ENCODE data around the gene NINJ2.

Gene NINJ2

GRCh38 chr12:563787-564298, 99.4 kb downstream of the NINJ2 start:
- DNase-seq, result no peak

DNA sequence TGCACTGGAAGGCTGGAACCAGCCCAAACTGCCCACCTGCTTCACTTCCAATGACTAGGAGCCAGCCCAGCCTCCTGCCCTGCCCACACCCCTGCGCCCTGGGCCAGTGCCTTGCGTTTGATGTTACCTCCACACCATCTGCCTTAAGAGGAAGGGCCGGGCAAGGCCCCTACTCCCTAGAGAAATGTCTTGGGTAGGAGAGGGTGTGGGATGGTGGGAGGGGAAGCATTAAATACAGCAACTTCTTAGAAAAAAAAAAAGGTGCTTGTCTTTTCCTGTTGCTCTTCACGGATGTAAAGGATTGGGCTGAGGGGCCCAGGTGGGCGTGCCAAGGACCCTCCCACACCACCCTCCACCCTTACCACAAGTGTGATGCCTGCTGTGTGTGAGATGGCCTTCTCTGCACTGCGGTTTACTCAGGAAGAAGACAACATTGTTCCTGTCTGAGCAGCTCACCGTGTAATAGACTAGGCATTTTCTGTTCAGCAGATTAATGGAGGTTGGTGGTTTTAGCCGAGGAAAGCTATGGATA, 99.9 kb downstream of the NINJ2 start:
- no peak for DNase-seq

DNA sequence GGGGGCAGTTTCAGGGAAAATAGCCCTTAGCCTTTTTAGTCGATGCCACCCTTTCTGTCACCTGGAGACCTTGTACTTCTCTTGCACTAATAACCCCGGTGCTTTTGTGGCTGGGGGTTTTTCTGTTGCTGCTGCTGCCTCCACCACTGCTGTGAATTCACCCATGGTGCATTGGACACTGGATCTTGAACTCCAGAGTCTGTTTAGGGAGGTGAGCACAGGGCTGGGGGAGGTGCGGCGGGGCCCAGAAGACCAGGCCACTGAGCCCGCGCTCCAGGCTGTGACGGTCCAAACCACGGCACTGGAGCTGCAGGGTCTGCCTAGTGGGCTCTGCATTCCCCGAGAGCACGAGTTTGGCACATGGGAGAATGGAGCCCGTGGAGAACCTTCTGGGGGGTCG, 100.6 kb downstream of the NINJ2 start:
- DNase-seq, result no peak

- no peak for DNase-seq
Measured at GRCh38 chr12:561908-562593, 101.2 kb downstream of the NINJ2 start.

DNA sequence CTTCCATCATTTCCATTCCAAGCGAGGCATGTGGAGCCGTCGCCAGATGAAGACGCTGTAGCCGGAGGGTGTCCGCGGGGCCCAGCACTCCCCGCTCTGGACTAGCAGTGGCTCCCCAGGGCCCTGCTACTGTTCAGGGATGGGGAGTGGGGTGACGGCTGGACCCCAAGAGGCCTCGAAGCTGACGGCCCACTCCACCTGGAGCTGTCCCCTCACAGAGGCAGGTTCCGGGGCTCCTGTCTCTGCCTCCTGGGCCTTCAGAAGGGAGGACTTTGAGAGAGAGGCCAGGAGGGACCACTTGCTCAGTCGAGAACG, 101.9 kb downstream of the NINJ2 start:
- no peak for DNase-seq

GRCh38 chr12:560691-561390, 102.4 kb downstream of the NINJ2 start:
- DNase-seq, result peak; percentile 70

GRCh38 chr12:559906-560455, 103.3 kb downstream of the NINJ2 start:
- no peak for DNase-seq

- no peak for DNase-seq
Measured at GRCh38 chr12:559208-559905, 103.9 kb downstream of the NINJ2 start.

DNA sequence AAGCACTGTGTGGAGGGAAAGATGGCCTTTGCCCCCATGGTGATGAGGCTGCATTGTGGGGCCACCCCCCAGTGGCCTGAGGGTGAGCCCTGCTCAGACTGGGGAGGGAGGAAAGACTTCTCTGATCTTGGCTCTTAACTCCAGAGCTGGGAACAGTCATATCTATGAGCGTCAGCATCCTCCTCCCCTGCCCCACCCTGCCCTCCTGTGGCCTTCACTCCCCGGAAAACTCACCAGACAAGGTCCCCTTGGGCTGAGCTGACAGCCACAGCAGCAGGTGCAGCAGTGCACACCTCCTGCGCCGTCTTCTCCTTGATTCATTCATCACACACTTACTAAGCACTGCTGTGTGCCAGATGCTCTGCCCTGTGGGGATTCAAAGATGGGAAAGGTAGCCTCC, 104.7 kb downstream of the NINJ2 start:
- no peak for DNase-seq

- no peak for DNase-seq
Measured at GRCh38 chr12:556498-556897, 106.7 kb downstream of the NINJ2 start.

- DNase-seq, result no peak
Measured at GRCh38 chr12:554001-554285, 109.3 kb downstream of the NINJ2 start.

DNA sequence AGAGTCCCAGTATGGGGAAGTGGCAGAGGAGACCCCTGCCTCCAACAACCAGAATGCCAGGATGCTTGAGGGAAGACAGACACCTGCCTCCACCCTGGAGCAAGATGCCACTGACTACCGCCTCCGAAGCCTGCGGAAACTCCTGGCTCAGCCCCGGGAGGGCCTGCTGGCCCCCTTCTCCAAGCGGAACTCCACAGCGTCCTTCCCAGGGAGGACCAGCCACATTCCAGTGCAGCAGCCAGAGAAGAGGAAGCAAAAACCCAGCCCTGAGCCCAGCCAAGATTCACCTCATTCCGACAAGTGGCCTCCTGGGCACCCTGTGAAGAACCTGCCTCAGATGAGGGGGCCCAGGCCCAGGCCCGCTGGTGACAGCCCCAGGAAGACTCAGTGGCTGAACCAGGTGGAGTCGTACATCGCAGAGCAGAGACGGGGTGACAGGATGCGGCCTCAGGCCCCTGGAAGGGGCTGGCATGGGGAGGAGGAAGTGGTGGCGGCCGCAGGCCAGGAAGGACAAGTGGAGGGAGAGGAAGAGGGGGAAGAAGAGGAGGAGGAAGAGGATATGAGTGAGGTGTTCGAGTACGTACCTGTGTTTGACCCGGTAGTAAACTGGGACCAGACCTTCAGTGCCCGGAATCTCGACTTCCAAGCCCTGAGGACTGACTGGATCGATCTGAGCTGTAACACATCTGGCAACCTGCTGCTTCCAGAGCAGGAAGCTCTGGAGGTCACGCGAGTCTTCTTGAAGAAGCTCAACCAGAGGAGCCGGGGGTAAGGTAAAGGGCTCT, 109.8 kb downstream of the NINJ2 start:
- DNase-seq, result no peak

DNA sequence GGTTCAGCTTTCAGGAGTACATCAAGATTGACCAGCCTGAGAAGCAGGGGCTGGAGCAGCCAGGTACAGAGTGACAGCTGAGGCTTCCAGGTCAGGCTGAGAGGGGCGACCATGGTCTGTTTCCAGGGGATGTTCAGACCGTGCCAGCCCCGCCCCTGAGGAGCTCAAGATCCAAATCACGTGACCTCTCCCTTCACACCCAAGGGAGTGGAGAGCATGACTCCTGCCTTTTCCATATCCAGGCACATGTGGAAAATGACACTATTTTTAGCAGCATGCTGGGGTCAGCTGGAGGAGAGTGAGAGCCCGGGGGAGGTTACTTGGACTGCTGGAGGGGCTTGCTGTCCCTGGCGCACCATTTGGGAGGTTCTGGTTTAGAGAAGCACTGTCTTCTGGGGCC, 110.8 kb downstream of the NINJ2 start:
- peak; percentile 67 for DNase-seq

- DNase-seq, result peak; percentile 41
Measured at GRCh38 chr12:550473-551260, 112.6 kb downstream of the NINJ2 start.

DNA sequence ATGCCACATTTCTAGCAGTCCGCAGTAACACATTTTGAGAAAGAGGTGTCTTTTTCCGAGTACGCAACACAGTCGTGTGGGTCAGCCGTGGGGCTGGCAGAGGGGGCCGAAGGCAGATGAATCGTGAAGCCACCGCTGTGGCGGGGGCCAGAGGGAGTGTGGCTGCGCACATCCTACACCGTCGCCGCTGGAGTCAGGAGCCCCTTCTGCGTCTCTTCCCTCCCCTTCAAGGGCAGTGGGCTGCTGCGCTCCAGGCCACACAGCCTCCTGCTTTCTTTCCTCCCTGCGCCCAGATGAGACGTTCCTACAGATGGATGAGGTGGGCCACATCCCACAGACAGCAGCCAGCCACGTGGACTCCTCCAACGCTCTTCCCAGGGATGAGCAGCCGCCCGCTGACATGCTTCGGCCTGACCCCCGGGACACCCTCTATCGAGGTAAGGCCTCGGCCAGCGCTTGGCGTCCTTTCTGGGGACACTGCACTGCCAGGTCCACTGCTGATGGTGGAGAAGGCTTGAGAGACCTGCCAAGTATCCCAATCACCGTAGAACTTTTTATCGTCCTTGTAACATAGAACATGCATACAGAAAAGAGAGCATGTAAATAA, 113.7 kb downstream of the NINJ2 start:
- no peak for DNase-seq

DNA sequence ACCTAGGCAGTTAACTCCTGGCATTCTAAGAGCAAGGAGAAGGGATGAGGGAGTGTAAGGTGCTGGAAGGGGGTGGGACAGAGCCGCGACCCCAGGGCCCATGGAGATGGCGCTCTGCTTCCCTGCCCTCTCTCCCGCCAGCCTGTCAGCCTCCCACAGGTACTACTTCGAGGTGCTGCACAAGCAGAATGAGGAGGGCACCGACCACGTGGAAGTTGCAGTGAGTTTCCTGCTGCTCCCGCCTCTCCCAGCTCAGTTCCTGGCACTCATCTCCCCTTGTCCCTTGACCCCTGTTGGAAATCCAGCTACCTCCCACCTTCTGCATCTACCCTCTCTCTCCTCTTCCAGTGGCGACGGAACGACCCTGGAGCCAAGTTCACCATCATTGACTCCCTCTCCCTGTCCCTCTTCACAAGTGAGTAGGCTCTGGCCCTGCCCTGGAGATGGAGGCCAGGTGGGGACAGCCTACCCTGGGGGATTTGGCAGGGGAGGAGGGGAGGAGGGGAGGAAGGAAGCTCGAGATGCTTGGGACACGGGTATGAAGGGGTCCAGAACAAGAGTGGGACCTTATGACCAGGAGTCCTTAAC, 115.3 kb downstream of the NINJ2 start:
- no peak for DNase-seq

DNA sequence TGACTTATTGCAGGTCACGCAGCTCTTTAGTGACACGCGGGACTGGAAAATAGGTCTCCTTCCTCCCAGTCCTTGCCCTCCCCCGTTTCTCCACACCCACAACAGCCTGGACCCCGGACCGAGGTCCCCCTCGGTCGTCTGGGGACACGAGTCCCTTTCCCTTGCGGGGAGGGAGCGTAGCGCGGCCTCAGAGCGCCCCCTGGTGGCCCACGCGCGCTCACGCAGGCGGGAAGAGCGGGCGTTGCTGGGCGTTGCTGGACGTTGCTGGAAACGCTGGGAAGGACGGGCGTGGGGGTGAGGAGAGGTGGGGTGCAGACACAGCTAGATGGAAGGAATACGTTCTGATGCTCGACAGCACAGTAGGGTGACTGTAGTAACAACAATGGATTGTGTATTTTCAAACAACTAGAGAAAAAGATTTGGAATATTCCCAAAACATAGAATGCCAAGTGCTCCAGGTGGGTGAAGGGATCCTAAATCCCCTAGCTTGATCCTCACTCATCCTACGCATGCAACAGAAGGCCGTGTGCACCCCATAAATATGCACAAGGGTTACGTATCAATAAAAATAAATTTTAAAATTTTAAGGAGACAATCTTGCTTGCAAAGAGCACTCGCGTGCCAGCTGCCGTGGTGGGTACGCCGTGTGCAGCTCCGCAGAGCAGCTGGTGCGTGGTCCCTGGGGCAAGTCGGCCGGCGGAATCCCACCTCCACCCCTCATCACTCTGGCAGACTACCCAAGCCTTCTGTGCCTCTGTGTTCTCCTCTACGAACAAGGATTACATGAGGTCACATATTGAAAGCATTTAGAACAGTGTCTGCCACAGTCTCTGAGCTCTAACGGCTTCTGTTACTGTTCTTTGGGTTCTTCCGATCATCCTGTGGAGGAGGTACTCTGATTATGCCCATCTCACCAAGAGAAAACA, 116.1 kb downstream of the NINJ2 start:
- DNase-seq, result peak; percentile 96

DNA sequence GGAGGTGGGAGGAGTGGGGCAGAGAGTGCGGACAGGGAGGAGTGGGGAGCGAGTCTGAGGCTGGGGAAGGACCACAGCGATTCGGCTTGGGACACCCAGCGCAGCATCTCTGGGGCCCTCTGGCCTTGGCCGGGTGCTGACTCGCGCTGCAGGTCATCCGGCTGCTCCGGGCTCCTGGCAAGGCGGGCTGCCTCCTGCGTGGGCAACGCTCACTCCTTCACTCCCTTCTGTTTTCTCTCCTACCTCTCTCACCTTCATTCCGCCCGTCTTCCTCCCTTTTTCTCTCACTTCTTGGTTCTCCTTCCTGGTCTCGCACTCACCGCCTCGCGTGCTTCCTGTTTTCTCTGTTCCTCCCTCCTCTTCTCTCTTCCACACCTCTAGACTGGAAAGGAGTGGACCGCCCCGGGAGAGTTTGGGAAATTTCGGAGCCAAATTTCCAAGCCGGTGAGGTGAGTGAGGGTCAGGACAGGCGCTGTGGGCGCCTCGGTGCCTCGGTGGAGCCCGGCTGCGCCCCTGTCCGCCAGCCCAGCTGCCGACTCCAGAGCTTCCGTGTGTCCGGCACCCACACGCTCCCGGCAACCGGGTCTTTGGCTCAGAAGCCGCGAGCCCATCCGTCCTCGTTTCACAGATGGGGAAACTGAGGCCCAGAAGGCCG, 116.9 kb downstream of the NINJ2 start:
- no peak for DNase-seq

DNA sequence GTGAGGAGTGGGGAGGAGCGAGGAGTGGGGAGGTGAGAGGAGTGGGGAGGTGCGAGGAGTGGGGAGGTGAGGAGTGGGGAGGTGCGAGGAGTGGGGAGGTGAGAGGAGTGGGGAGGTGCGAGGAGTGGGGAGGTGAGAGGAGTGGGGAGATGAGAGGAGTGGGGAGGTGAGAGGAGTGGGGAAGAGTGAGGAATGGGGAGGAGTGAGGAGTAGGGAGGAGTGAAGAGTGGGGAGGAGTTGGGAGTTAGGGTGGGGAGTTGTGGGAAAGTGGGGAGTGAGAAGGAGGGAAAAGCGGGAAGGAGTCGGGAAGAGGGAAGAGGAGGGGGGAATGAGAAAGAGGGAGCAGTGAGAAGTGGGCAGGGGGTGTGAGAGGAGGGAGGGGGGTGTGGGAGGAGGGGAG, 117.4 kb downstream of the NINJ2 start:
- DNase-seq, result no peak
